ENCODE measurements around the gene KRT35.

Gene KRT35

GRCh38 chr17:41496803-41497484 lies 16.0 kb upstream of the KRT35 start (continued):
- TF ChIP-seq AEBP2 (tag by site-specific recombination; IDR thresholded peaks at IDR 0.05; ENCODE audit: borderline replicate concordance) = no peak

- Histone ChIP-seq H3K27ac (ENCODE audit: extremely low read depth, low read depth, low read length) (no peak overlapping the region), H3K4me3 (ENCODE audit: low read depth, low read length) (no peak overlapping the region), H3K4me1 (ENCODE audit: control insufficient read depth, insufficient read depth, low read length) (peaks cover 6% of the 10 kb centered on the region), H3K9me3 (ENCODE audit: control insufficient read depth, insufficient read depth, low read depth, low read length) (no peaks in the 10 kb centered on the region), H3K36me3 (ENCODE audit: control insufficient read depth in 2 of 2, insufficient read depth in 1 of 2, low read length in 2 of 2) (no peaks in the 10 kb centered on the region)
- ChIA-PET POLR2A (interaction anchor here (0.5 kb wide), 1 partner anchor 671 kb away, joined by 3 read pairs; no protein-coding TSS in a partner anchor), CTCF (interaction anchor here (0.6 to 7.3 kb wide), 16 partner anchors 8 to 1769 kb away, joined by 3 to 63 read pairs (median 5); partner anchors contain the start of genes KRT13 and KRT17)
- TF ChIP-seq GLIS2 (tag by site-specific recombination; IDR thresholded peaks at IDR 0.05) = peak; percentile 41; the same call in 1 of the 2 replicates
- TF ChIP-seq ZNF302 (tag by site-specific recombination; IDR thresholded peaks at IDR 0.05; ENCODE audit: low read depth) = no peak
- TF ChIP-seq ZBTB20 (tag by site-specific recombination; IDR thresholded peaks at IDR 0.05) = peak; percentile 39; the same call in 1 of the 2 replicates
- TF ChIP-seq ZFP37 (tag by site-specific recombination; IDR thresholded peaks at IDR 0.05) = no peak
- peak; percentile 93 for TF ChIP-seq GLIS1 (tag by site-specific recombination; IDR thresholded peaks at IDR 0.05)
Measured at GRCh38 chr17:41494524-41494923, 13.6 kb upstream of the KRT35 start.

GRCh38 chr17:41492771-41493170 lies 11.8 kb upstream of the KRT35 start:
- ChIA-PET POLR2A (no interaction called here), CTCF (interaction anchor here (0.7 to 7.3 kb wide), 6 partner anchors 13 to 1221 kb away, joined by 3 to 63 read pairs (median 3); no protein-coding TSS in a partner anchor)
- no peaks in the 10 kb centered on the region for H3K9me3 ChIP-seq (ENCODE audit: control insufficient read depth, insufficient read depth, low read depth, low read length)
- no peaks in the 10 kb centered on the region for H3K36me3 ChIP-seq (ENCODE audit: control insufficient read depth in 2 of 2, insufficient read depth in 1 of 2, low read length in 2 of 2)
- peaks cover 6% of the 10 kb centered on the region for H3K4me1 ChIP-seq (ENCODE audit: control insufficient read depth, insufficient read depth, low read length)
- H3K4me3 ChIP-seq (ENCODE audit: low read depth, low read length) = no peak overlapping the region
- H3K27ac ChIP-seq (ENCODE audit: extremely low read depth, low read depth, low read length) = no peak overlapping the region
- no peak for TF ChIP-seq ZSCAN23 (tag by site-specific recombination; IDR thresholded peaks at IDR 0.05)
- TF ChIP-seq ZNF239 (tag by site-specific recombination; IDR thresholded peaks at IDR 0.05) = no peak
- no peak for TF ChIP-seq ELK4 (IDR thresholded peaks at IDR 0.05; ENCODE audit: borderline replicate concordance, low read depth, low read length)
- no peak for TF ChIP-seq SCRT1 (tag by site-specific recombination; IDR thresholded peaks at IDR 0.05; ENCODE audit: borderline replicate concordance)
- no peak for TF ChIP-seq ZNF174 (tag by site-specific recombination; IDR thresholded peaks at IDR 0.05)
- TF ChIP-seq IKZF3 (tag by site-specific recombination; IDR thresholded peaks at IDR 0.05) = no peak
- 0 out of 2 replicates have a peak, but pooled peaks have one; percentile 14 for TF ChIP-seq ZNF544 (tag by site-specific recombination; IDR thresholded peaks at IDR 0.05)
- TF ChIP-seq ZNF366 (tag by site-specific recombination; conservative IDR thresholded peaks at IDR 0.05) = no peak
- TF ChIP-seq ZNF211 (tag by site-specific recombination; IDR thresholded peaks at IDR 0.05; ENCODE audit: low read depth) = no peak
- no peak for TF ChIP-seq ZNF639 (tag by site-specific recombination; IDR thresholded peaks at IDR 0.05)
- no peak for TF ChIP-seq PRDM2 (tag by site-specific recombination; IDR thresholded peaks at IDR 0.05; ENCODE audit: borderline replicate concordance)
- TF ChIP-seq ZNF624 (tag by site-specific recombination; IDR thresholded peaks at IDR 0.05) = no peak
- TF ChIP-seq ZNF157 (tag by site-specific recombination; IDR thresholded peaks at IDR 0.05) = no peak
- TF ChIP-seq ZBTB17 (tag by site-specific recombination; IDR thresholded peaks at IDR 0.05) = peak; percentile 88
- no peak for TF ChIP-seq ZSCAN16 (tag by site-specific recombination; IDR thresholded peaks at IDR 0.05)
- TF ChIP-seq ZNF16 (tag by site-specific recombination; IDR thresholded peaks at IDR 0.05; ENCODE audit: low read depth) = no peak
- TF ChIP-seq ZNF501 (tag by site-specific recombination; IDR thresholded peaks at IDR 0.05) = no peak
- TF ChIP-seq ZEB2 (tag by site-specific recombination; IDR thresholded peaks at IDR 0.05) = no peak
